ENCODE results near the gene KRT7. TPM values are rescaled to one million over a fixed set of nuclear protein-coding genes. Genes with fewer than 3 reads are reported as not detected.

KRT7 gene
- total RNA-seq, 1 donor from 2014 or later: 11.6 TPM

DNA sequence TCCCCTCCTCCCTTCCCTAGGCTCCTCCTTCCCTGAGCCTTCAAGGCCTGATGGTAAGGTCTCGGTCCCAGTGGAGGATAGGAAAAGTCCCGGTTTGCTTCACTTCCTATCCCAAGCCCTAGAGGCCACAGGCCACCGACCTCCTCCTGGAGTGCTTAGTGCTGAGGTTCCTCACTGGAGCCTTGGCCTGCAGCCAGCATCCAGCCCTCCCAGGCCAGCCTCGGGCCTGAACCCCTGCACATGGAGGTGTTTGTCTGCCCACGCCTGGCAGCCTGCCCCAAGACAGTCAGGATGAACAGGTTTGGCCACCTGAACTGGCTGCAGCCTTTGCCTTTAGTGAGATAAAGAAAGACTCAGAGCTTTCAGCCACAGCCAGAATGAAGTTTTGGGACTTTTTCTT is 15.8 kb upstream of the KRT7 start:
- Mint-ChIP-seq H3K4me3 (ENCODE audit: low read depth) (no peak overlapping the region), H3K4me1 (ENCODE audit: low read depth) (peaks cover 31% of the 10 kb centered on the region), H3K36me3 (ENCODE audit: insufficient read depth) (no peaks in the 10 kb centered on the region), H3K27me3 (peaks cover 4% of the 10 kb centered on the region), H3K9me3 (ENCODE audit: low read depth) (no peaks in the 10 kb centered on the region), H3K27ac (peak overlapping the region; percentile 8)
- TF ChIP-seq, protein P1, sequence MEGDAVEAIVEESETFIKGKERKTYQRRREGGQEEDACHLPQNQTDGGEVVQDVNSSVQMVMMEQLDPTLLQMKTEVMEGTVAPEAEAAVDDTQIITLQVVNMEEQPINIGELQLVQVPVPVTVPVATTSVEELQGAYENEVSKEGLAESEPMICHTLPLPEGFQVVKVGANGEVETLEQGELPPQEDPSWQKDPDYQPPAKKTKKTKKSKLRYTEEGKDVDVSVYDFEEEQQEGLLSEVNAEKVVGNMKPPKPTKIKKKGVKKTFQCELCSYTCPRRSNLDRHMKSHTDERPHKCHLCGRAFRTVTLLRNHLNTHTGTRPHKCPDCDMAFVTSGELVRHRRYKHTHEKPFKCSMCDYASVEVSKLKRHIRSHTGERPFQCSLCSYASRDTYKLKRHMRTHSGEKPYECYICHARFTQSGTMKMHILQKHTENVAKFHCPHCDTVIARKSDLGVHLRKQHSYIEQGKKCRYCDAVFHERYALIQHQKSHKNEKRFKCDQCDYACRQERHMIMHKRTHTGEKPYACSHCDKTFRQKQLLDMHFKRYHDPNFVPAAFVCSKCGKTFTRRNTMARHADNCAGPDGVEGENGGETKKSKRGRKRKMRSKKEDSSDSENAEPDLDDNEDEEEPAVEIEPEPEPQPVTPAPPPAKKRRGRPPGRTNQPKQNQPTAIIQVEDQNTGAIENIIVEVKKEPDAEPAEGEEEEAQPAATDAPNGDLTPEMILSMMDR (IDR thresholded peaks at IDR 0.05; ENCODE audit: unreplicated experiment): no peak
- no peak for DNase-seq (ENCODE audit: low spot score, unreplicated experiment)

DNA sequence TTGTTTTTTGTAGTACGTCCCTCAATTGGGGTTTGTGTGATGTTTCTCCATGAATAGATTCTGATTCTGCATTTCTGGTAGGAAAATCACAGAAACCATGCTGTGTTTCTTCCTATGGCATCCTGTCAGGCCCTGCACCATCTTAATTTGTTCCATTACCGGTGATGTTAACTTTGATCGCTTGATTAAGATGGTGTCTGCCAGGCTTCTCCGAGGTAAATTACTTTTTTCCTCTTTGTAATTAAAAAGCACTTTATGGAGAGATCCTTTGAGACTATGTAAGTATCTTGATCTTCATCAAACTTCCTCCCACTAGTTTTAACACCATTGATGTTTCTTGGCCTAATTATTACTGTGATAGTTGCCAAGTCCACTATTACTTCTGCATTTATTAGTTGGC is 15.0 kb upstream of the KRT7 start:
- DNase-seq (ENCODE audit: low spot score, unreplicated experiment): no peak
- Mint-ChIP-seq H3K27me3 (peaks cover 4% of the 10 kb centered on the region), H3K9me3 (ENCODE audit: low read depth) (no peaks in the 10 kb centered on the region), H3K4me3 (ENCODE audit: low read depth) (no peak overlapping the region), H3K4me1 (ENCODE audit: low read depth) (peaks cover 38% of the 10 kb centered on the region), H3K27ac (peak overlapping the region; percentile 8), H3K36me3 (ENCODE audit: insufficient read depth) (no peaks in the 10 kb centered on the region)
- TF ChIP-seq, protein P1 (IDR thresholded peaks at IDR 0.05; ENCODE audit: unreplicated experiment): no peak

DNA sequence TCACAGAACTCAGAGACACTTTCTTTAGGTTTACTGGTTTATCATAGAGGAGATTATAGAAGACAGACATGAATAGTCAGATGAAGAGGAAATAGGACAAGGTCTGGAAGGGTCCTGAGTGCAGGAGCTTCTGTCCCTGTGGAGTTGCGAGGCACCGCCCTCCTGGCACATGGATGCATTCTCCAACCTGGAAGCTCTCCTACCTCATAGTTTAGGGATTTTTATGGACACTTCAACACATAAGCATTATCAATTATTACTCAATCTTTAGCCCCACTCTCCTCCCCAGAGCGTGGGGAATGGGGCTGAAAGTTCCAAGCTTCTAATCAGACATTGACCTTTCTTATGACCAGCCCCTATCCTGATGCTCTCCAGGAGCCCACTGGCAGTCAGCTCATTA is 12.6 kb upstream of the KRT7 start:
- Mint-ChIP-seq H3K4me3 (ENCODE audit: low read depth) (no peak overlapping the region), H3K9me3 (ENCODE audit: low read depth) (no peaks in the 10 kb centered on the region), H3K27me3 (peaks cover 10% of the 10 kb centered on the region), H3K36me3 (ENCODE audit: insufficient read depth) (no peaks in the 10 kb centered on the region), H3K27ac (no peak overlapping the region), H3K4me1 (ENCODE audit: low read depth) (peaks cover 42% of the 10 kb centered on the region)
- TF ChIP-seq, protein P1 (IDR thresholded peaks at IDR 0.05; ENCODE audit: unreplicated experiment): no peak
- no peak for DNase-seq (ENCODE audit: low spot score, unreplicated experiment)

DNA sequence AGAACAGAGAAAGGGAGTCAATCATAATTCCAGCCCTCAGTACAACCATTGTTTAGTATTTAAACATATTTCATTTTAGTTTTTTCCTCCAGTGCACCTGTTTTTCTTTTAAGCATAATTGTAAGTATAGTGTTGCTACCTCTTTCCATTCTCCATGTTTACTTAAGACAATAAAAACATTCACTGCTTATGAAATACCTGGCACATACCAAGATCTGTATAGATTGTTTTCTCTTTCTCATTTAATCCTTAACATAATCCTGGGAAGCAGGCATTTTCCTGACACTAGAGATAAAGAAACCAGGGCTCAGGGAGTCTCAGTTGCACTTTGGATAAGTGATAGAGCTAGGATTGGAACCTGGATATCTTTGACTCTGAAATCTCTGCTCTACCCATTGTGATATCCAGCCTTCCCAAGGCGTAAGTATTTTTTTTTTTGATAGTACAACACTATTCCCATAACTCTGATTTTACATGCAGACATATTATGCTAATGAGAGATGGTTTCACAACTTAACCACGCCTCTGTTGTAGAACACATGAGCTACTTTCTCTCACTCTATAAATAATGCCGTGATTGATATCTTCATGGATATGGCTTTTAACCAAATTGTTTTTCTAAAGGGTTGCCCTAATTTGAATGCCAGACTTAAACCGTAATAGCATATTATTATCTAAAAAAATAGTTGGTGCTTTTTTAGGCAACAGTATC is 11.8 kb upstream of the KRT7 start:
- TF ChIP-seq, protein P1 (IDR thresholded peaks at IDR 0.05; ENCODE audit: unreplicated experiment): no peak
- Mint-ChIP-seq H3K4me1 (ENCODE audit: low read depth) (peaks cover 37% of the 10 kb centered on the region), H3K9me3 (ENCODE audit: low read depth) (no peaks in the 10 kb centered on the region), H3K36me3 (ENCODE audit: insufficient read depth) (no peaks in the 10 kb centered on the region), H3K4me3 (ENCODE audit: low read depth) (no peak overlapping the region), H3K27me3 (peaks cover 10% of the 10 kb centered on the region), H3K27ac (no peak overlapping the region)
- DNase-seq (ENCODE audit: low spot score, unreplicated experiment): no peak

- TF ChIP-seq, protein P1 (IDR thresholded peaks at IDR 0.05; ENCODE audit: unreplicated experiment): peak; percentile 67
- peaks cover 18% of the 10 kb centered on the region for H3K27me3 Mint-ChIP-seq
- peaks cover 32% of the 10 kb centered on the region for H3K4me1 Mint-ChIP-seq (ENCODE audit: low read depth)
- DNase-seq (ENCODE audit: low spot score, unreplicated experiment): peak; percentile 42
- H3K36me3 Mint-ChIP-seq (ENCODE audit: insufficient read depth): no peaks in the 10 kb centered on the region
- no peaks in the 10 kb centered on the region for H3K9me3 Mint-ChIP-seq (ENCODE audit: low read depth)
- no peak overlapping the region for H3K27ac Mint-ChIP-seq
- no peak overlapping the region for H3K4me3 Mint-ChIP-seq (ENCODE audit: low read depth)
These were observed 11.1 kb upstream of the KRT7 start for GRCh38 chr12:52221912-52222457.

All from progenitor cell of endocrine pancreas (in vitro differentiated cells).